Frontal cortex (tissue), 4 donors: ENCODE results near the gene C16orf78. TPM values are rescaled to one million over a fixed set of nuclear protein-coding genes. Genes with fewer than 3 reads are reported as not detected.

Experiments
- DNase-seq, 2 donors: peaks; one replicate each; pipeline ENCODE4 v3.0.0; 2012; ENCODE audit warnings: low spot score in 2 of 2
- FAIRE-seq: peaks from 2 replicates; lab custom pipeline; 2012; peaks lifted over from hg19 to GRCh38; lab: Jason Lieb, UNC
- total RNA-seq: library from RNA; depleted of rRNA; stranded (reverse); fragments of >200 nt; gene quantifications from one replicate; pipeline ENCODE4 v1.2.3, GENCODE V29; 2014
- donor health status: control.
- donor health status: control.
- donor health status: control.

Gene C16orf78
- total RNA-seq, 1 donor from 2014 or later, result not detected

- DNase-seq (no peak), FAIRE-seq (no peak)
Measured at GRCh38 chr16:49377196-49377755, 3.7 kb downstream of the C16orf78 start.

- FAIRE-seq (no peak), DNase-seq (no peak)
Measured at GRCh38 chr16:49378238-49378637, 4.6 kb downstream of the C16orf78 start.

- no peak for DNase-seq
- no peak for FAIRE-seq
Measured at GRCh38 chr16:49378816-49379215, 5.2 kb downstream of the C16orf78 start.

- no peak for FAIRE-seq
- no peak for DNase-seq
Measured at GRCh38 chr16:49382916-49383315, 9.3 kb downstream of the C16orf78 start.

- DNase-seq, result no peak
- no peak for FAIRE-seq
Measured at GRCh38 chr16:49395021-49395420, 21.4 kb downstream of the C16orf78 start.

- FAIRE-seq (no peak), DNase-seq (no peak)
Measured at GRCh38 chr16:49396206-49396720, 22.7 kb downstream of the C16orf78 start.

GRCh38 chr16:49398761-49399160 lies 25.2 kb downstream of the C16orf78 start:
- no peak for FAIRE-seq

GRCh38 chr16:49399594-49400364 lies 26.2 kb downstream of the C16orf78 start:
- FAIRE-seq (no peak), DNase-seq (no peak)

More at GRCh38 chr16:49398761-49399160, 25.2 kb downstream of the C16orf78 start:
- DNase-seq, result no peak

GRCh38 chr16:49400611-49401010 lies 27.0 kb downstream of the C16orf78 start:
- no peak for FAIRE-seq
- DNase-seq, result no peak

- no peak for FAIRE-seq
- no peak for DNase-seq
Measured at GRCh38 chr16:49405123-49405522, 31.5 kb downstream of the C16orf78 start.

- FAIRE-seq, result no peak
- DNase-seq, result no peak
Measured at GRCh38 chr16:49405530-49405929, 31.9 kb downstream of the C16orf78 start.

- FAIRE-seq (no peak), DNase-seq (peak; percentile 19 to 71)
Measured at GRCh38 chr16:49407873-49408550, 34.4 kb downstream of the C16orf78 start.

GRCh38 chr16:49409121-49409520 lies 35.5 kb downstream of the C16orf78 start:
- DNase-seq (no peak), FAIRE-seq (no peak)

- DNase-seq (no peak), FAIRE-seq (no peak)
Measured at GRCh38 chr16:49410226-49410625, 36.6 kb downstream of the C16orf78 start.

GRCh38 chr16:49411121-49411970 lies 37.7 kb downstream of the C16orf78 start:
- DNase-seq, result no peak

GRCh38 chr16:49414671-49415070 lies 41.1 kb downstream of the C16orf78 start:
- DNase-seq, result no peak
- no peak for FAIRE-seq

More at GRCh38 chr16:49411121-49411970, 37.7 kb downstream of the C16orf78 start:
- no peak for FAIRE-seq

- FAIRE-seq, result no peak
- no peak for DNase-seq
Measured at GRCh38 chr16:49415083-49415482, 41.5 kb downstream of the C16orf78 start.

GRCh38 chr16:49416001-49416675 lies 42.5 kb downstream of the C16orf78 start:
- no peak for DNase-seq
- FAIRE-seq, result no peak

GRCh38 chr16:49417354-49417753 lies 43.8 kb downstream of the C16orf78 start:
- FAIRE-seq, result no peak
- no peak for DNase-seq
